AG09309 (cell line): Measurements from ENCODE around the gene YKT6.

ENCODE experiments used
- DNase-seq: peaks from one replicate; pipeline ENCODE4 v3.0.0-alpha.2; 2010; ENCODE audit warnings: low read depth
- H3K4me3 ChIP-seq: 2 replicates; pipeline ENCODE4 v1.5.1; 2011; ENCODE audit warnings: mild to moderate bottlenecking, low read depth, low read length, moderate library complexity; ENCODE audit not compliant: control insufficient read depth
- TF ChIP-seq, protein P1 (sequence below): IDR thresholded peaks from 2 replicates; pipeline ENCODE4 v1.5.1; 2011; ENCODE audit warnings: mild to moderate bottlenecking, low read depth, low read length, inconsistent platforms; ENCODE audit not compliant: insufficient read depth, control insufficient read depth; ENCODE audit errors: missing control alignments

YKT6 gene

DNA sequence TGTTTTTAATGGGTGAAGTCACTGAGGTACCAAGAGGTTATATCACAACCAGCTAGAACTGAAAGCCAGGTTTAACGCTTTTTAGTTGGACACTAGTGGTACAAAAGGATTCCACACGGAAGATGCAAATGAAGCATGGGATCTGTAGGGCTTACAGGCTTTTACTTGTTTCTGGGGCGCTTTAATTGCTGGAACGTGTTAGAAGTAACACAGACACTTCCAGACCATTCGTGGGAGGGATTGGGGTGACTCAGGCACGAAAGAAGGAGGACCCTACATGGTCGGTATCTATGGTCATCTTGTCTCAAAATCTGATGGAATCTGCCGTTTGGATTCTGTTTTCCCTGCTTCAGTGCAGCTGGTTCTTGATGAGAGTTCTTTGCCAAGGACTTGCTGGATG is 1.0 kb downstream of the YKT6 start:
- no peak for DNase-seq
- TF ChIP-seq, protein P1, sequence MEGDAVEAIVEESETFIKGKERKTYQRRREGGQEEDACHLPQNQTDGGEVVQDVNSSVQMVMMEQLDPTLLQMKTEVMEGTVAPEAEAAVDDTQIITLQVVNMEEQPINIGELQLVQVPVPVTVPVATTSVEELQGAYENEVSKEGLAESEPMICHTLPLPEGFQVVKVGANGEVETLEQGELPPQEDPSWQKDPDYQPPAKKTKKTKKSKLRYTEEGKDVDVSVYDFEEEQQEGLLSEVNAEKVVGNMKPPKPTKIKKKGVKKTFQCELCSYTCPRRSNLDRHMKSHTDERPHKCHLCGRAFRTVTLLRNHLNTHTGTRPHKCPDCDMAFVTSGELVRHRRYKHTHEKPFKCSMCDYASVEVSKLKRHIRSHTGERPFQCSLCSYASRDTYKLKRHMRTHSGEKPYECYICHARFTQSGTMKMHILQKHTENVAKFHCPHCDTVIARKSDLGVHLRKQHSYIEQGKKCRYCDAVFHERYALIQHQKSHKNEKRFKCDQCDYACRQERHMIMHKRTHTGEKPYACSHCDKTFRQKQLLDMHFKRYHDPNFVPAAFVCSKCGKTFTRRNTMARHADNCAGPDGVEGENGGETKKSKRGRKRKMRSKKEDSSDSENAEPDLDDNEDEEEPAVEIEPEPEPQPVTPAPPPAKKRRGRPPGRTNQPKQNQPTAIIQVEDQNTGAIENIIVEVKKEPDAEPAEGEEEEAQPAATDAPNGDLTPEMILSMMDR: no peak
- H3K4me3 ChIP-seq: peak overlapping the region; percentile 73

DNA sequence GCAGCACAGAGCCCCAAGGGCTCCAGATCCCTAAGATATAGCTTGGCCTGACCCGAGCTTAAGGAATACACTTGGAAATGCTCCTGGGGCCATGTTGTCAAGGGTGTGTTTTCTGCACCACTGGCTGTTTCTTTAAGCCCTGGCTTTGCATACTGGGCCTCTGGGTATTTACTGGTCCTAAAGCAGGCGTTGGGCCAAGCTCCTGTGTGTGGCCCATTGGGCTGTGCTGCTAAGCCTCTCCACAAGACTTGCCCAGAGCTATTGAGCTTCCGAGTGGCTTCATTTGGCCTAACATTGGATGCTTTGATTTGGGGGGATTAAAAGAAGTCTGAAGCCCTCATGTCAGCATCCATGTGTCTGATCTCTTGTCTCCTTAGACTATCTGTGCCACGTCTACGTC is 5.2 kb downstream of the YKT6 start:
- TF ChIP-seq, protein P1: no peak
- no peak for DNase-seq
- H3K4me3 ChIP-seq: no peak overlapping the region

DNA sequence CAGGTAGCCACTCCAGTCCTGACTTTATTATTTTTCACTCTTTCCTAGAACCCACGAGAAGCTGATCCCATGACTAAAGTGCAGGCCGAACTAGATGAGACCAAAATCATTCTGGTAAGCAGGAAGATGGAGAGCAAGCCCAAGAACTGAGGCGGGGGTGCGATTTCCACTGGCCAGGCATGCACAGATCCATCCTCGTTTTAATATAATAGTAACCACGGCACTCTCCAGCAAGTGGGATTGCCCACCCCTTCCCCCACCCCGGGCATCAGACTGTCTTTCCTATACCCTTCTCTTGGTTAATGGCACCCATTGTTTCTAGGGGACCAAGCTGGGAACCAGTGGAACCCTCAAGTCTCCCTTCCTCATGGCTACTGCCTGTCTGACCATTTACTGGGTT is 7.3 kb downstream of the YKT6 start:
- H3K4me3 ChIP-seq: no peak overlapping the region
- TF ChIP-seq, protein P1: no peak
- no peak for DNase-seq

DNA sequence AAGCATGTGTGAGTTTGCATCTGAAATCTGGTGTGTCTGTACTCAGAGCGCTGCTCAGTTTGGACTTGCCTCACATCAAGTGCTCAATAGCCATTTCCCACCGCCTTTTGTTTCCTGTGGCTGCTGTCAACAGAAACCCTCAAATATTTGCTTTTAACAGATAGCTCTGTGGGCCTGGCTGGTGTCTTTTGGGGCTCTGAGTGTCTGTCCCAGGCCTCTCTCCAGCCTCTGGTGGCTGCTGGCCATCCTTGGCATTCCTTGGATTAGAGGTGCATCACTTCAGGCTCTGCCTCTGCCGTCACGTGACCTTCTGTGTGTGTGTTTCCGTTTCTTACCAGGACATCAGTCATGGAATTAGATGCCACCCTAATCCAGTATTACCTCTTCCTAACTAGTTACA is 9.3 kb downstream of the YKT6 start:
- TF ChIP-seq, protein P1: no peak
- H3K4me3 ChIP-seq: no peak overlapping the region
- no peak for DNase-seq

DNA sequence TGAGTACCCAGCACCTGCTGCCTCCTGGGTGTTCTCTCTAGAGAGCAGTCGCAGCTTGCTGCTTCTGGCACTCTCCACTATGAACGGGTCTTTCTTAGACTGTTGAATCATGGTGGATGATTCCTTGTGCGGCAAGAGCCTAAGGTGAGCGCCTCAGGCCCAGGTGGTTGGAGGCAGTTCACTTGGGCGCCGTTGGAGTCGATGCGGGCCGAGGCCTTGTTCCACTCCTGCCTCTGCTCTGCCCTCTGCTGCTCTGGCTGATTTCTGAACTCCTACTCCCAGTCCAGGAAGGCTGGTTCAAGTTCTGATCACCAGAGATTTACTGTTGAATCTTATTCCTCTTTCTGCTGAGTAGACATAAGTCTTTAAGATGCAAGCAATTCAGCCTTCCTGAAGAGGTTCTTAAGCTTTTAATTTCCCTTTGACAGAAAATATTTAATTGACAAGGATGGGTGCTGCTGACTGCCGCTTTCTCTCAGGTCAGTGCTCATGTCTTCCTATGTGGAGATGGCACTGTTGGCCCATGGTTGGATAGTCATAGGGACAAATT is 10.4 kb downstream of the YKT6 start:
- no peak overlapping the region for H3K4me3 ChIP-seq
- TF ChIP-seq, protein P1: no peak
- no peak for DNase-seq

DNA sequence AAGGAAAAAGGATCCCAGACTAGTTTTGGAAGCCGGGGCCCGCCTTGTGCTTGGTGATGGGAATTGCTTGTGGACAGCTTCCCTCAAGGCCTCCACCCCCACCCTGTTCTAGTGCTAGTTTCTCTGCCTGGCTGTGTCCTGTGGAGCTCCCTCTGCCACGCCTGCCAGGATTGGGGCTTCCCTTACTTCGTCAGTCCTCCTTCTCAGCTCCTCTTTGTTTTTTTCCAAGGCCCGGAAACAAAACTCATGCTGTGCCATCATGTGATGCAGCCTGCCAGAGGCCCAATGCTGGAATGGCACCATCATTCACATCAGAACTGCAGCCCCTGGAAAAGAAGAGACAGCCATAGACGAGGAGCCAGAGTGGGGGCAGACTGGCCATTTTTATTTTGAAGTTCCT is 11.2 kb downstream of the YKT6 start:
- TF ChIP-seq, protein P1: no peak
- no peak for DNase-seq
- no peak overlapping the region for H3K4me3 ChIP-seq

DNA sequence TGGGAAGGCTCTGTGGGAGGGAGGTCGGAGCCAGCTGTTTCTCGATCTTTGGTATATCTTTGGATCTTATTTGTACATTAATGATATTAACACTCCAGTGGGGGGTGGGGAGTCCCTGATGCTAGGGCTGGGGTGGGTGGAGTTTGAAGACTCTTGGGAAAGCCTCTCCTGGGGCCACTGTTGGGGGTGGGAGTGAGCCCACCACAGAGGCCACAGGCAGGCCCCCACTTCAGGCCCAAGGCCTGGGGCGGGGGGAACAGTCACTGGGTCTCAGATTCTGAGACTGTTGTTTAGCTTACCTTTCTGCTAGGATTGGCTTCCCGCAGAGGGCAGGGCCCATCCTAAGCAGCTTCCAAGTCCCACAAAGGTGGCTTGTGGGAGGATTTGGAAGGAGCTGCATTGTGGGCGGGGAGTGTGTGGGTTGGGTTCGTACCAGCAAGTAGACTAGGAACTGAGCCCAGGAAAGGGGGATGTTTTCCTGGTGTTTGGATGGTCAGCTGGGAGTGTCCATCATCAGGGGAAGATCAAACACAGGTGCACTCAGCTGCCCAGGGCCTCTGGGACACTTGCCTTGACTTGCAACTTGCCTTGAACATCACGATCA is 11.9 kb downstream of the YKT6 start:
- TF ChIP-seq, protein P1: no peak
- no peak for DNase-seq
- H3K4me3 ChIP-seq: no peak overlapping the region
